SK-N-SH (cell line): ENCODE measurements around the gene GPR61. TPM values are rescaled to one million over a fixed set of nuclear protein-coding genes. Genes with fewer than 3 reads are reported as not detected.

Experiments used
- CTCF ChIA-PET: fragments of 300-600, 350-600 bp; formaldehyde crosslinking; extraction: SDS; loops from one replicate; lab custom pipeline; 2021; lab: Yijun Ruan, JAX
- POLR2A ChIA-PET: fragments of 350-600 bp; sonication (Branson Sonifier 250); formaldehyde crosslinking; extraction: SDS; loops from one replicate; lab custom pipeline; 2020; ENCODE audit warnings: antibody characterized with exemption, inconsistent platforms; lab: Yijun Ruan, JAX
- DNase-seq: peaks from one replicate; pipeline ENCODE4 v3.0.0; 2012
- H2AFZ ChIP-seq: fragments of 200-600 bp; sonication (generic); 2 replicates; pipeline ENCODE4 v1.8.1; 2016; ENCODE audit warnings: antibody characterized with exemption, mild to moderate bottlenecking, low read depth
- H3F3A ChIP-seq: fragments of 200-600 bp; sonication (generic); replicated peaks from 2 replicates; pipeline ENCODE3; 2016; ENCODE audit warnings: antibody characterized with exemption, mild to moderate bottlenecking; ENCODE audit not compliant: insufficient read depth
- H3K27ac ChIP-seq, 2 experiments: fragments of 200-500 bp in 1 of 2; fragments of 200-600 bp in 1 of 2; sonication (Bioruptor generic) in 1 of 2; sonication (generic), shearing (Covaris generic) in 1 of 2; 2 replicates each; pipeline versions ENCODE4 v1.5.1 to v1.6.1; 2014 to 2016; ENCODE audit warnings: low read depth in 2 of 2, inconsistent platforms in 1 of 2, low read length in 1 of 2, mild to moderate bottlenecking in 1 of 2, mixed read lengths in 1 of 2
- H3K27me3 ChIP-seq: fragments of 200-600 bp; sonication (generic), shearing (Covaris generic); 2 replicates; pipeline ENCODE4 v1.6.1; 2016; ENCODE audit warnings: mixed run types; ENCODE audit not compliant: insufficient read depth
- H3K36me3 ChIP-seq, 2 experiments: fragments of 200-500 bp in 1 of 2; fragments of 200-600 bp in 1 of 2; sonication (Bioruptor generic) in 1 of 2; sonication (generic) in 1 of 2; replicated peaks in 1 of 2; 2 replicates each; pipeline versions ENCODE3 to v1.5.1; 2014 to 2016; ENCODE audit warnings: low read length in 1 of 2, mild to moderate bottlenecking in 1 of 2; ENCODE audit not compliant: insufficient read depth in 2 of 2, control insufficient read depth in 1 of 2
- H3K4me1 ChIP-seq, 2 experiments: fragments of 200-500 bp in 1 of 2; fragments of 200-600 bp in 1 of 2; sonication (Bioruptor generic) in 1 of 2; sonication (generic), shearing (Covaris generic) in 1 of 2; 2 replicates each; pipeline versions ENCODE4 v1.5.1 to v1.6.1; 2014 to 2016; ENCODE audit warnings: low read depth in 1 of 2, low read length in 1 of 2, mixed run types in 1 of 2; ENCODE audit not compliant: insufficient read depth in 2 of 2, control insufficient read depth in 1 of 2
- H3K4me2 ChIP-seq: fragments of 200-600 bp; sonication (generic), shearing (Covaris generic); 2 replicates; pipeline ENCODE4 v1.6.1; 2017; ENCODE audit warnings: mixed run types
- H3K4me3 ChIP-seq, 2 experiments: fragments of 200-500 bp in 1 of 2; fragments of 200-600 bp in 1 of 2; sonication (Bioruptor generic) in 1 of 2; sonication (generic), shearing (Covaris generic) in 1 of 2; 2 replicates each; pipeline versions ENCODE4 v1.5.1 to v1.8.1; 2014 to 2016; ENCODE audit warnings: low read depth in 2 of 2, inconsistent platforms in 1 of 2, low read length in 1 of 2, mild to moderate bottlenecking in 1 of 2, mixed read lengths in 1 of 2, moderate library complexity in 1 of 2
- H3K79me2 ChIP-seq: fragments of 200-600 bp; sonication (generic); 2 replicates; pipeline ENCODE4 v1.8.1; 2017; ENCODE audit warnings: mild to moderate bottlenecking; ENCODE audit not compliant: insufficient read depth
- H3K9ac ChIP-seq: fragments of 200-600 bp; sonication (generic); 2 replicates; pipeline ENCODE4 v1.6.1; 2017; ENCODE audit warnings: mixed run types
- H3K9me2 ChIP-seq: fragments of 200-600 bp; sonication (generic); 2 replicates; pipeline ENCODE4 v1.6.1; 2017; ENCODE audit warnings: mixed run types
- H3K9me3 ChIP-seq: fragments of 200-600 bp; sonication (generic); 2 replicates; pipeline ENCODE4 v1.6.1; 2017; ENCODE audit warnings: mixed run types, mild to moderate bottlenecking, moderate library complexity
- H4K20me1 ChIP-seq: fragments of 200-600 bp; sonication (generic); 2 replicates; pipeline ENCODE4 v1.6.1; 2017; ENCODE audit warnings: mild to moderate bottlenecking, mixed run types; ENCODE audit not compliant: insufficient read depth
- GABPA ChIP-seq: IDR thresholded peaks from 2 replicates; pipeline ENCODE4 v1.4.0; 2012; ENCODE audit warnings: low read depth, mild to moderate bottlenecking
- JUND ChIP-seq: IDR thresholded peaks from 2 replicates; pipeline ENCODE4 v1.4.0; 2012
- MXI1 ChIP-seq: IDR thresholded peaks from 2 replicates; pipeline ENCODE4 v1.6.1; 2012; ENCODE audit warnings: mild to moderate bottlenecking, low read depth, low read length, improper control_type of control experiment
- NFIC ChIP-seq: IDR thresholded peaks from 2 replicates; pipeline ENCODE4 v1.4.0; 2012; ENCODE audit warnings: borderline replicate concordance
- RFX5 ChIP-seq: IDR thresholded peaks from 2 replicates; pipeline ENCODE4 v1.6.1; 2012; ENCODE audit warnings: mild to moderate bottlenecking, improper control_type of control experiment, low read length
- TEAD4 ChIP-seq: IDR thresholded peaks from 2 replicates; pipeline ENCODE4 v1.4.0; 2012; ENCODE audit warnings: mild to moderate bottlenecking, borderline replicate concordance; ENCODE audit not compliant: insufficient read depth
- USF1 ChIP-seq: IDR thresholded peaks from 2 replicates; pipeline ENCODE4 v1.4.0; 2012; ENCODE audit warnings: low read depth, borderline replicate concordance
- USF2 ChIP-seq: fragments of 150-350 bp; IDR thresholded peaks from 2 replicates; pipeline ENCODE4 v1.6.1; 2017; ENCODE audit warnings: antibody characterized with exemption, low read length, low read depth, borderline replicate concordance
- YY1 ChIP-seq: IDR thresholded peaks from 2 replicates; pipeline ENCODE4 v1.4.0; 2012; ENCODE audit warnings: low read depth, mild to moderate bottlenecking
- ZBTB33 ChIP-seq: IDR thresholded peaks from 2 replicates; pipeline ENCODE4 v1.4.0; 2012; ENCODE audit warnings: low read depth, borderline replicate concordance
- WGBS: methylation state at CpG from one replicate; pipeline ENCODE4 v1.1.6; 2017; ENCODE audit warnings: low lambda C conversion rate; 5-methylcytosine and 5-hydroxymethylcytosine counted together
- polyA plus RNA-seq, 3 experiments: library from polyadenylated mRNA; depleted of rRNA; stranded (reverse); fragments of >200 nt; gene quantifications; 2 replicates each; pipeline ENCODE4 v1.2.3, GENCODE V29; 2012

The GPR61 gene
- polyA plus RNA-seq, 1 of the 3 experiments (the other 2 are of a cell fraction) = not detected

GRCh38 chr1:109513110-109513710 is 26.5 kb upstream of the GPR61 start:
- H3K4me2 ChIP-seq = no peak overlapping the region
- H3K36me3 ChIP-seq = no peaks in the 10 kb centered on the region
- no peaks in the 10 kb centered on the region for H3K79me2 ChIP-seq
- no peaks in the 10 kb centered on the region for H4K20me1 ChIP-seq
- H2AFZ ChIP-seq = no peak overlapping the region
- no peaks in the 10 kb centered on the region; the same call in 1 of the 2 replicates for H3K27me3 ChIP-seq
- no peaks in the 10 kb centered on the region for H3K9me3 ChIP-seq
- no peak for TF ChIP-seq RFX5
- no peak for TF ChIP-seq TEAD4
- no peak for TF ChIP-seq NFIC
- no peak for TF ChIP-seq MXI1
- POLR2A ChIA-PET = no interaction called here
- no peak overlapping the region for H3K27ac ChIP-seq
- H3K9me2 ChIP-seq = no peaks in the 10 kb centered on the region
- WGBS = 76% methylated on average over 2 of the region's 2 CpGs
- no peak overlapping the region for H3K4me3 ChIP-seq
- H3K4me1 ChIP-seq = peaks cover 0 to 19% of the 10 kb centered on the region in 2 experiments; a peak in 1 of 4 replicates
- CTCF ChIA-PET = interaction anchor here (1.7 to 40.2 kb wide), 3 partner anchors 14 to 24 kb away, joined by 9 to 1710 read pairs (median 238); partner anchors contain the start of genes ATXN7L2, CYB561D1 and GPR61
- DNase-seq = no peak
- no peak overlapping the region for H3K9ac ChIP-seq
- H3F3A ChIP-seq = no peaks in the 10 kb centered on the region

- TF ChIP-seq USF1 (no peak), ZBTB33 (no peak), JUND (no peak), TEAD4 (no peak), USF2 (no peak), GABPA (no peak), YY1 (no peak), NFIC (no peak)
Observed at GRCh38 chr1:109514846-109515245, 24.8 kb upstream of the GPR61 start.

More at GRCh38 chr1:109514846-109515245, 24.8 kb upstream of the GPR61 start:
- Histone ChIP-seq H4K20me1 (no peaks in the 10 kb centered on the region), H3K4me3 (no peak overlapping the region), H3K27ac (no peak overlapping the region), H3K4me1 (peaks cover 0 to 14% of the 10 kb centered on the region in 2 experiments; a peak in 1 of 4 replicates), H3K9me3 (no peaks in the 10 kb centered on the region), H3K4me2 (no peak overlapping the region), H3K9me2 (no peaks in the 10 kb centered on the region), H3F3A (no peaks in the 10 kb centered on the region), H3K9ac (no peak overlapping the region), H2AFZ (no peak overlapping the region), H3K27me3 (no peaks in the 10 kb centered on the region; the same call in 1 of the 2 replicates), H3K79me2 (no peaks in the 10 kb centered on the region), H3K36me3 (no peaks in the 10 kb centered on the region)
- DNase-seq = no peak
- ChIA-PET POLR2A (interaction anchor here (0.6 kb wide), 1 partner anchor 857 kb away, joined by 4 read pairs; no protein-coding TSS in a partner anchor), CTCF (interaction anchor here (1.5 to 40.2 kb wide), 4 partner anchors 16 to 24 kb away, joined by 7 to 1710 read pairs (median 12); partner anchors contain the start of genes CYB561D1 and GPR61)
- WGBS = 72% methylated on average over 3 of the region's 3 CpGs
